ENCODE measurements around the gene PRKAG1.

PRKAG1 gene

DNA sequence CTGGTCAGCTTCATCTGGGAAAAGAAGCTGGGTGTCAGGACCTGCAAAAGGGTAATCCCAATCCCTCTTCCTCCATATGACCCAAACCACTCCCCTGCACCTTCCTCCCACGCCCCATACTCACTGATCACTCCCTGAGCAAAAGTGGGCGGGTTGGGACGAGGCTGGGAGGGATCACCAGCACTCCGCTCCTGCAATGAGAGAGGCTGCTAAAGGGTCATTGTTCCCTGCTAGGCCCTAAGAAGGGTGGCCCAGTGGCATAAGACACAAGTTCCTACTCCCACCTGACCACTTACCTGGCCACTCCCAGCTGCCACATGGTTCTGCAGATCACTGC lies 15.7 kb upstream of the PRKAG1 start:
- CTCF ChIA-PET, result interaction anchor here (1.0 to 18.9 kb wide), 5 partner anchors 7 to 46 kb away, joined by 3 to 203 read pairs (median 10); no protein-coding TSS in a partner anchor
- POLR2A ChIA-PET, result no interaction called here
- TF ChIP-seq CTCF (IDR thresholded peaks at IDR 0.05; ENCODE audit: control extremely low read depth, extremely low read depth, low read depth, missing control alignments), result no peak
- no peak for DNase-seq (ENCODE audit: extremely low spot score)

GRCh38 chr12:49033611-49034285 lies 15.2 kb upstream of the PRKAG1 start:
- ChIA-PET POLR2A (interaction anchor here (0.8 to 0.9 kb wide), 2 partner anchors 24 to 36 kb away, joined by 3 to 4 read pairs; no protein-coding TSS in a partner anchor), CTCF (interaction anchor here (1.0 to 18.9 kb wide), 7 partner anchors 7 to 60 kb away, joined by 3 to 203 read pairs (median 6); no protein-coding TSS in a partner anchor)
- DNase-seq (ENCODE audit: extremely low spot score), result no peak
- TF ChIP-seq CTCF (IDR thresholded peaks at IDR 0.05; ENCODE audit: control extremely low read depth, extremely low read depth, low read depth, missing control alignments), result no peak

GRCh38 chr12:49032679-49033447 lies 14.3 kb upstream of the PRKAG1 start:
- ChIA-PET CTCF (interaction anchor here (1.0 to 18.9 kb wide), 7 partner anchors 8 to 61 kb away, joined by 3 to 203 read pairs (median 6); no protein-coding TSS in a partner anchor), POLR2A (interaction anchor here (0.8 to 0.9 kb wide), 2 partner anchors 25 to 35 kb away, joined by 3 to 4 read pairs; no protein-coding TSS in a partner anchor)
- TF ChIP-seq CTCF (IDR thresholded peaks at IDR 0.05; ENCODE audit: control extremely low read depth, extremely low read depth, low read depth, missing control alignments), result no peak
- no peak for DNase-seq (ENCODE audit: extremely low spot score)

DNA sequence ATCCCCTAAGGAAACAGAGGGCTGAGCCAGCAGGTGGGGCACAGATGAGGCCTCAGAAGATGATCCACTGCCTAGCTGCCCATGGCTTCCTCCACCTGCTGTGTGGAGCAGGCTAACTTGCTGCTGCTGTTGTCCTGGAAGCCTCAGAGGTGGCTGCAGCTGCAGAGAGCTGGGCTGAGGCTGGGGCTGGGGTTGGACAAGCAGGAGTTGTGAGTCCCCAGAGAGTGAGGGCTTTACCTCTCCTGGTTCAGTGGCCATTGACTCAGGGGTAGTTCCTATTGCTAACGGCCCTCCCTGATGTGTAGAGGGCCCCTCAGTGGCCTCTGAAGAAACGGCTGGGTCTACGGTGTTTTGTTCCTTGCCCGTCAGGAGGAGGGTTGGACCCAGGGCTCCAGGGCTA lies 13.7 kb upstream of the PRKAG1 start:
- ChIA-PET POLR2A (no interaction called here), CTCF (interaction anchor here (0.8 to 18.9 kb wide), 5 partner anchors 8 to 44 kb away, joined by 3 to 203 read pairs (median 13); no protein-coding TSS in a partner anchor)
- no peak for DNase-seq (ENCODE audit: extremely low spot score)
- no peak for TF ChIP-seq CTCF (IDR thresholded peaks at IDR 0.05; ENCODE audit: control extremely low read depth, extremely low read depth, low read depth, missing control alignments)

- no peak for TF ChIP-seq CTCF (IDR thresholded peaks at IDR 0.05; ENCODE audit: control extremely low read depth, extremely low read depth, low read depth, missing control alignments)
- POLR2A ChIA-PET, result no interaction called here
- DNase-seq (ENCODE audit: extremely low spot score), result no peak
- CTCF ChIA-PET, result interaction anchor here (0.8 to 18.9 kb wide), 8 partner anchors 9 to 179 kb away, joined by 3 to 203 read pairs (median 3); partner anchors contain the start of gene WNT1
Measured at GRCh38 chr12:49031573-49032161, 13.1 kb upstream of the PRKAG1 start.

Data from GM10248 (cell line).